Measurements from ENCODE around the gene USP20. TPM values are rescaled to one million over a fixed set of nuclear protein-coding genes. Genes with fewer than 3 reads are reported as not detected.

The USP20 gene
- total RNA-seq, 1 donor from 2014 or later = 41.2 TPM

DNA sequence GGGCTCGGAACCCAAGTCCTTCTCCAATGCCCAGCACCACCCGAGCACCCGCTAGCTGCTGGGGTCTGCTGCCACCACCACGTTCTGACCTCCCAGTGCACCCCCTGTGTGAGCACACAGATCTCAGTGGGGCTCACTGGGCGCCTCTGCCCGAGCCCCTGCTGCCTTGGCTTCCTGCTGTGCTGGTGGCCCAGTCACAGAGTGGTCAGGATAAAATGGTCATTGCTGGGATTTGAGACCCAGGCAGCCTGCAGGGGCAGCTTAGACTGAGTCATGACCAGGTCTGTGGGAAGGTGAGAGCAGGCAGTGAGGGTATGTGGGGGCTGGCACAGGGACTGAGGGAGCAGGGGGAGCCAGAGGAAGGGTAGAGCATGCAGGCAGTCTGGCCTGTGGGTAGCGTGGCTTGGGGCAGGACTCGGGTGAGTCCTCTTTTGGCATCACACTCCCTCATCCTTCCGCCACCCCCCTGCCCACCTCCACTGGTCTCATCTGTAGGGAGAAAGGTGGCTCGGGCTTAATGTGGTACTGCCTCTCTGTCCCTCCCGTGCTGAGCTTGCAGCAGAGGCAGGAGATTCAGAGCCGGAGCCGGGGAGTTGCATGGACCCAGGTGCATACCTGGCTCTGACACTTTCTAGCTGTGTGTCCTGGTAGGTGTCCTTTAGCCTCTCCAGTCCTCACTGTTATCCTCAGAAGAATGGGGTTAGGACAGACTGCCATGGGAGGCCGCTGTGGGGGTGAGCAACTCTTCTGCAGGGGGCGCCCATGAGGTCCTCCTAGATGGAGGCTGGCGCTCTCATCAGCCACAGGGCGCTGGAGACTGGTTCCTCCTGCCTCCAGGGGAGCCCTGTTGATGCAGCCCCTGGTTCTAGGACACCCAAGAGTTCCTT lies 32.1 kb downstream of the USP20 start:
- Mint-ChIP-seq H3K4me3 (ENCODE audit: low read depth) (no peak overlapping the region), H3K27ac (no peak overlapping the region), H3K36me3 (ENCODE audit: insufficient read depth) (peaks cover 17% of the 10 kb centered on the region), H3K27me3 (no peaks in the 10 kb centered on the region), H3K4me1 (ENCODE audit: low read depth) (no peaks in the 10 kb centered on the region), H3K9me3 (ENCODE audit: low read depth) (no peaks in the 10 kb centered on the region)
- no peak for DNase-seq (ENCODE audit: low spot score, unreplicated experiment)
- TF ChIP-seq, protein P1, sequence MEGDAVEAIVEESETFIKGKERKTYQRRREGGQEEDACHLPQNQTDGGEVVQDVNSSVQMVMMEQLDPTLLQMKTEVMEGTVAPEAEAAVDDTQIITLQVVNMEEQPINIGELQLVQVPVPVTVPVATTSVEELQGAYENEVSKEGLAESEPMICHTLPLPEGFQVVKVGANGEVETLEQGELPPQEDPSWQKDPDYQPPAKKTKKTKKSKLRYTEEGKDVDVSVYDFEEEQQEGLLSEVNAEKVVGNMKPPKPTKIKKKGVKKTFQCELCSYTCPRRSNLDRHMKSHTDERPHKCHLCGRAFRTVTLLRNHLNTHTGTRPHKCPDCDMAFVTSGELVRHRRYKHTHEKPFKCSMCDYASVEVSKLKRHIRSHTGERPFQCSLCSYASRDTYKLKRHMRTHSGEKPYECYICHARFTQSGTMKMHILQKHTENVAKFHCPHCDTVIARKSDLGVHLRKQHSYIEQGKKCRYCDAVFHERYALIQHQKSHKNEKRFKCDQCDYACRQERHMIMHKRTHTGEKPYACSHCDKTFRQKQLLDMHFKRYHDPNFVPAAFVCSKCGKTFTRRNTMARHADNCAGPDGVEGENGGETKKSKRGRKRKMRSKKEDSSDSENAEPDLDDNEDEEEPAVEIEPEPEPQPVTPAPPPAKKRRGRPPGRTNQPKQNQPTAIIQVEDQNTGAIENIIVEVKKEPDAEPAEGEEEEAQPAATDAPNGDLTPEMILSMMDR (IDR thresholded peaks at IDR 0.05; ENCODE audit: unreplicated experiment) = no peak

DNA sequence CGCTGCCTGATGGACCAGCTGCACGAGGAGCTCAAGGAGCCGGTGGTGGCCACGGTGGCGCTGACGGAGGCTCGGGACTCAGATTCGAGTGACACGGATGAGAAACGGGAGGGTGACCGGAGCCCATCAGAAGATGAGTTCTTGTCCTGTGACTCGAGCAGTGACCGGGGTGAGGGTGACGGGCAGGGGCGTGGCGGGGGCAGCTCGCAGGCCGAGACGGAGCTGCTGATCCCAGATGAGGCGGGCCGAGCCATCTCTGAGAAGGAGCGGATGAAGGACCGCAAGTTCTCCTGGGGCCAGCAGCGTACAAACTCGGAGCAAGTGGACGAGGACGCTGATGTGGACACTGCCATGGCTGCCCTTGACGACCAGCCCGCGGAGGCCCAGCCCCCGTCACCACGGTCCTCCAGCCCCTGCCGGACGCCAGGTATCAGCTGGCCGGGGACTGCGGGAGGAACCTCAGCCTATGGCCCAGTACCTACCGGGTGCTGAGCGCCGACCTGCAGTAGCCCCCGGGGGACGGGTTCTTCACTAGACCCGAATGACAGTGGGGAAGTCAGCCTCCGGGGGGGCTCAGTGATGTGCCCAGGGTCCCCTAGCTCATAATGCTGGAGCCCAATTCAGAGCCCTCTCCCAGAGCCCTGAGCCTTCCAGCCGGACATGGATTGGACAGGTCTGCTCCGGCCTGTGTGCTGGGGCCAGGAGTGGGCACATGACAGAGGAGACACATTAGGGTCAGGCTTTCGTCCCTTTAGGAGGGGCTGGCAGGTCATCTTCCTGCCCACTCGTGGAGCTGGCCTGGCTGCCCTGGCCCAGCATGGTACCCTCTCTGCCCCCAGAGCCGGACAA lies 33.0 kb downstream of the USP20 start:
- no peaks in the 10 kb centered on the region for H3K27me3 Mint-ChIP-seq

DNA sequence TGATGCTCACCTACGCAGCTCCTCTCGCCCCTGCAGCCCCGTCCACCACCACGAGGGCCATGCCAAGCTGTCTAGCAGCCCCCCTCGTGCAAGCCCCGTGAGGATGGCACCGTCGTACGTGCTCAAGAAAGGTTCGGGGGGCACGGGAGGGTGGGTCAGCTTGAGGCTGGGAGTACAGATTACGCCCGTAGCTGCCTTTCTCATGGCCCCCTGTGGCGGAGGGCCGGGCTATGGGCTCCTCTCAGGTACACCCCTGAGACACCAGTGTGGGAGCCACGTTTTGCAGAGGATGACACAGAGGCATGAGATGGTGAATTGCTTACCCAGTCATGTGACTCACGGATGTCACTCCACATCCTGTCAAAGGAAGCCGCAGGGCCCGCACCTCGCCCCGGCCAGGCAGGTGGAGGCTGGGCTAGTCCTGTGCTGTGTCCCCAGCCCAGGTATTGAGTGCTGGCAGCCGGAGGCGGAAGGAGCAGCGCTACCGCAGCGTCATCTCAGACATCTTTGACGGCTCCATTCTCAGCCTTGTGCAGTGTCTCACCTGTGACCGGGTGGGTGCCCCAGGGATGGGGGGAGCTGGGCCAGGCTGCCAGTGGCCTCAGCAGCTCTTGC lies 33.7 kb downstream of the USP20 start:
- H3K27me3 Mint-ChIP-seq = no peaks in the 10 kb centered on the region
- no peak overlapping the region for H3K4me3 Mint-ChIP-seq (ENCODE audit: low read depth)
- H3K27ac Mint-ChIP-seq = no peak overlapping the region
- no peaks in the 10 kb centered on the region for H3K9me3 Mint-ChIP-seq (ENCODE audit: low read depth)
- H3K4me1 Mint-ChIP-seq (ENCODE audit: low read depth) = no peaks in the 10 kb centered on the region
- no peak for DNase-seq (ENCODE audit: low spot score, unreplicated experiment)
- peaks cover 14% of the 10 kb centered on the region for H3K36me3 Mint-ChIP-seq (ENCODE audit: insufficient read depth)
- TF ChIP-seq, protein P1 (IDR thresholded peaks at IDR 0.05; ENCODE audit: unreplicated experiment) = no peak

More for the DNA sequence above, 33.0 kb downstream of the USP20 start:
- H3K27ac Mint-ChIP-seq = no peak overlapping the region
- TF ChIP-seq, protein P1 (IDR thresholded peaks at IDR 0.05; ENCODE audit: unreplicated experiment) = no peak
- no peaks in the 10 kb centered on the region for H3K9me3 Mint-ChIP-seq (ENCODE audit: low read depth)
- H3K36me3 Mint-ChIP-seq (ENCODE audit: insufficient read depth) = peaks cover 17% of the 10 kb centered on the region
- no peak overlapping the region for H3K4me3 Mint-ChIP-seq (ENCODE audit: low read depth)
- H3K4me1 Mint-ChIP-seq (ENCODE audit: low read depth) = no peaks in the 10 kb centered on the region
- no peak for DNase-seq (ENCODE audit: low spot score, unreplicated experiment)

- Mint-ChIP-seq H3K27ac (no peak overlapping the region), H3K4me3 (ENCODE audit: low read depth) (no peak overlapping the region), H3K36me3 (ENCODE audit: insufficient read depth) (peaks cover 15% of the 10 kb centered on the region), H3K27me3 (no peaks in the 10 kb centered on the region), H3K4me1 (ENCODE audit: low read depth) (no peaks in the 10 kb centered on the region), H3K9me3 (ENCODE audit: low read depth) (no peaks in the 10 kb centered on the region)
- TF ChIP-seq, protein P1 (IDR thresholded peaks at IDR 0.05; ENCODE audit: unreplicated experiment) = no peak
- DNase-seq (ENCODE audit: low spot score, unreplicated experiment) = no peak
These were observed 34.6 kb downstream of the USP20 start for GRCh38 chr9:129869585-129870501.

Measured in progenitor cell of endocrine pancreas (in vitro differentiated cells).